HG02571 (cell line): ENCODE measurements around the gene POLR3E.
"Not testable (repeated sequence)": the region's sequence is repeated elsewhere in the genome, so short reads cannot be mapped to it uniquely, and the experiment has no call there.

Experiments
- ATAC-seq: cut with Tn5 transposase; IDR thresholded peaks from one replicate; pipeline ENCODE4 v1.9.1; 2021; ENCODE audit warnings: mild to moderate bottlenecking, moderate library complexity; ENCODE audit not compliant: unreplicated experiment

POLR3E gene

GRCh38 chr16:22359679-22360078 is 62.5 kb downstream of the POLR3E start:
- no peak for ATAC-seq

- ATAC-seq = no peak
Measured at GRCh38 chr16:22360963-22361659, 63.9 kb downstream of the POLR3E start.

GRCh38 chr16:22364241-22364640 is 67.0 kb downstream of the POLR3E start:
- no peak for ATAC-seq

- ATAC-seq = no peak
Measured at GRCh38 chr16:22366371-22366770, 69.2 kb downstream of the POLR3E start.

- no peak for ATAC-seq
Measured at GRCh38 chr16:22366889-22367288, 69.7 kb downstream of the POLR3E start.

GRCh38 chr16:22368200-22368826 is 71.1 kb downstream of the POLR3E start:
- not testable (repeated sequence) for ATAC-seq

- no peak for ATAC-seq
Measured at GRCh38 chr16:22369221-22369811, 72.1 kb downstream of the POLR3E start.

GRCh38 chr16:22370038-22370820 is 73.0 kb downstream of the POLR3E start:
- ATAC-seq = no peak

- no peak for ATAC-seq
Measured at GRCh38 chr16:22372882-22373661, 75.9 kb downstream of the POLR3E start.

GRCh38 chr16:22373662-22374310 is 76.6 kb downstream of the POLR3E start:
- ATAC-seq = peak; percentile 21

- peak; percentile 88 for ATAC-seq
Measured at GRCh38 chr16:22374311-22375116, 77.3 kb downstream of the POLR3E start, which contains the start of gene CDR2. Gene CDR2, minus strand, starts transcription at chr16:22374619. Its CDS starts 310 bp downstream, at chr16:22374309.

GRCh38 chr16:22375117-22375962 is 78.1 kb downstream of the POLR3E start:
- ATAC-seq = no peak

GRCh38 chr16:22375963-22376640 is 78.9 kb downstream of the POLR3E start:
- no peak for ATAC-seq

- no peak for ATAC-seq
Measured at GRCh38 chr16:22379656-22380055, 82.4 kb downstream of the POLR3E start.

- no peak for ATAC-seq
Measured at GRCh38 chr16:22380529-22380928, 83.3 kb downstream of the POLR3E start.

- no peak for ATAC-seq
Measured at GRCh38 chr16:22381392-22381791, 84.2 kb downstream of the POLR3E start.

GRCh38 chr16:22383827-22384226 is 86.6 kb downstream of the POLR3E start:
- no peak for ATAC-seq
